ENCODE data around the gene FBH1.
"Not testable (repeated sequence)": the region's sequence is repeated elsewhere in the genome, so short reads cannot be mapped to it uniquely, and the experiment has no call there.

The FBH1 gene

GRCh38 chr10:5902511-5903274 is 12.7 kb downstream of the FBH1 start:
- no peak for DNase-seq (ENCODE audit: low read depth in 2 of 3, low spot score in 2 of 3)

GRCh38 chr10:5903563-5903962 is 13.5 kb downstream of the FBH1 start:
- no peak for DNase-seq (ENCODE audit: low read depth in 2 of 3, low spot score in 2 of 3)

- DNase-seq (ENCODE audit: low read depth in 2 of 3, low spot score in 2 of 3) = no peak
Observed at GRCh38 chr10:5904227-5904626, 14.2 kb downstream of the FBH1 start.

- no peak for DNase-seq (ENCODE audit: low read depth in 2 of 3, low spot score in 2 of 3)
Observed at GRCh38 chr10:5905854-5906507, 15.9 kb downstream of the FBH1 start.

- DNase-seq (ENCODE audit: low read depth in 2 of 3, low spot score in 2 of 3) = no peak
Observed at GRCh38 chr10:5906651-5907050, 16.6 kb downstream of the FBH1 start.

- DNase-seq (ENCODE audit: low read depth in 2 of 3, low spot score in 2 of 3) = not testable (repeated sequence)
Observed at GRCh38 chr10:5908676-5909075, 18.6 kb downstream of the FBH1 start.

- no peak for DNase-seq (ENCODE audit: low read depth in 2 of 3, low spot score in 2 of 3)
Observed at GRCh38 chr10:5910323-5911100, 20.5 kb downstream of the FBH1 start.

- DNase-seq (ENCODE audit: low read depth in 2 of 3, low spot score in 2 of 3) = no peak
Observed at GRCh38 chr10:5911670-5912069, 21.6 kb downstream of the FBH1 start.

- DNase-seq (ENCODE audit: low read depth in 2 of 3, low spot score in 2 of 3) = no peak
Observed at GRCh38 chr10:5913736-5914135, 23.7 kb downstream of the FBH1 start.

- no peak for DNase-seq (ENCODE audit: low read depth in 2 of 3, low spot score in 2 of 3)
Observed at GRCh38 chr10:5915451-5915850, 25.4 kb downstream of the FBH1 start.

GRCh38 chr10:5917305-5917704 is 27.3 kb downstream of the FBH1 start:
- no peak for DNase-seq (ENCODE audit: low read depth in 2 of 3, low spot score in 2 of 3)

GRCh38 chr10:5918763-5919162 is 28.7 kb downstream of the FBH1 start:
- no peak for DNase-seq (ENCODE audit: low read depth in 2 of 3, low spot score in 2 of 3)

GRCh38 chr10:5919568-5919967 is 29.5 kb downstream of the FBH1 start:
- DNase-seq (ENCODE audit: low read depth in 2 of 3, low spot score in 2 of 3) = no peak

- DNase-seq (ENCODE audit: low read depth in 2 of 3, low spot score in 2 of 3) = no peak
Observed at GRCh38 chr10:5921746-5922145, 31.7 kb downstream of the FBH1 start.

- no peak for DNase-seq (ENCODE audit: low read depth in 2 of 3, low spot score in 2 of 3)
Observed at GRCh38 chr10:5924889-5925288, 34.8 kb downstream of the FBH1 start.

GRCh38 chr10:5927306-5927705 is 37.3 kb downstream of the FBH1 start:
- DNase-seq (ENCODE audit: low read depth in 2 of 3, low spot score in 2 of 3) = no peak

GRCh38 chr10:5929442-5929841 is 39.4 kb downstream of the FBH1 start:
- no peak for DNase-seq (ENCODE audit: low read depth in 2 of 3, low spot score in 2 of 3)

GRCh38 chr10:5930272-5930671 is 40.2 kb downstream of the FBH1 start:
- no peak for DNase-seq (ENCODE audit: low read depth in 2 of 3, low spot score in 2 of 3)

- DNase-seq (ENCODE audit: low read depth in 2 of 3, low spot score in 2 of 3) = no peak
Observed at GRCh38 chr10:5932345-5932744, 42.3 kb downstream of the FBH1 start.

- no peak for DNase-seq (ENCODE audit: low read depth in 2 of 3, low spot score in 2 of 3)
Observed at GRCh38 chr10:5933909-5934546, 44.0 kb downstream of the FBH1 start.

GRCh38 chr10:5935628-5936027 is 45.6 kb downstream of the FBH1 start:
- DNase-seq (ENCODE audit: low read depth in 2 of 3, low spot score in 2 of 3) = no peak

GRCh38 chr10:5937016-5937415 is 47.0 kb downstream of the FBH1 start:
- no peak for DNase-seq (ENCODE audit: low read depth in 2 of 3, low spot score in 2 of 3)
